Mesendoderm (in vitro differentiated cells): Measurements from ENCODE around the gene RIT2.

Experiments
- DNase-seq: peaks from one replicate; pipeline ENCODE4 v3.0.0; 2013
- H2AK5ac ChIP-seq: 2 replicates; pipeline ENCODE4 v1.6.1; 2013; ENCODE audit warnings: low read length, inconsistent platforms
- H2BK120ac ChIP-seq: 2 replicates; pipeline ENCODE4 v1.6.1; 2013; ENCODE audit warnings: low read depth, mild to moderate bottlenecking, low read length, moderate library complexity, mixed read lengths
- H2BK15ac ChIP-seq: replicated peaks from 2 replicates; pipeline ENCODE4 v1.6.1; 2013; ENCODE audit warnings: low read depth, mild to moderate bottlenecking, moderate library complexity
- H2BK5ac ChIP-seq: 2 replicates; pipeline ENCODE4 v1.6.1; 2013; ENCODE audit warnings: low read length, inconsistent platforms
- H3K18ac ChIP-seq: 2 replicates; pipeline ENCODE4 v1.6.1; 2013; ENCODE audit warnings: mild to moderate bottlenecking, low read length, mixed read lengths
- H3K23ac ChIP-seq: one replicate; pipeline ENCODE4 v1.6.1; 2013; ENCODE audit warnings: low read length
- H3K27ac ChIP-seq: 2 replicates; pipeline ENCODE4 v1.5.1; 2013; ENCODE audit warnings: low read depth, mild to moderate bottlenecking, inconsistent platforms, low read length, moderate library complexity
- H3K27me3 ChIP-seq: 2 replicates; pipeline ENCODE4 v1.6.1; 2013; ENCODE audit warnings: low read length, control low read depth, mild to moderate bottlenecking, inconsistent platforms; ENCODE audit not compliant: insufficient read depth, poor library complexity
- H3K36me3 ChIP-seq: 2 replicates; pipeline ENCODE4 v1.6.1; 2013; ENCODE audit warnings: low read length, inconsistent platforms; ENCODE audit not compliant: control insufficient read depth, insufficient read depth
- H3K4ac ChIP-seq: one replicate; pipeline ENCODE4 v1.6.1; 2013; ENCODE audit warnings: low read depth, mild to moderate bottlenecking, low read length, moderate library complexity
- H3K4me1 ChIP-seq: 2 replicates; pipeline ENCODE4 v1.6.1; 2013; ENCODE audit warnings: low read depth, low read length, inconsistent platforms; ENCODE audit not compliant: control insufficient read depth
- H3K4me2 ChIP-seq: 2 replicates; pipeline ENCODE4 v1.6.1; 2013; ENCODE audit warnings: low read length
- H3K4me3 ChIP-seq: 2 replicates; pipeline ENCODE4 v1.5.1; 2013; ENCODE audit warnings: mild to moderate bottlenecking, low read length
- H3K56ac ChIP-seq: one replicate; pipeline ENCODE4 v1.6.1; 2013; ENCODE audit warnings: low read length
- H3K79me1 ChIP-seq: 2 replicates; pipeline ENCODE4 v1.6.1; 2013; ENCODE audit warnings: low read length, inconsistent platforms
- H3K79me2 ChIP-seq: 2 replicates; pipeline ENCODE4 v1.6.1; 2013; ENCODE audit warnings: mild to moderate bottlenecking, low read length; ENCODE audit not compliant: control insufficient read depth, insufficient read depth
- H3K9ac ChIP-seq: 2 replicates; pipeline ENCODE4 v1.6.1; 2013; ENCODE audit warnings: low read length, inconsistent platforms
- H4K5ac ChIP-seq: one replicate; pipeline ENCODE4 v1.6.1; 2013; ENCODE audit warnings: low read length
- H4K8ac ChIP-seq: one replicate; pipeline ENCODE4 v1.6.1; 2013; ENCODE audit warnings: low read depth, mild to moderate bottlenecking, control low read depth, low read length, moderate library complexity
- WGBS: extraction: QIAGEN DNeasy Blood & Tissue Kit; methylation state at CpG from one replicate; pipeline ENCODE4 v1.1.7; 2013; ENCODE audit warnings: low lambda C conversion rate, missing lambda C conversion rate; ENCODE audit not compliant: insufficient coverage; ENCODE audit errors: extremely low coverage; 5-methylcytosine and 5-hydroxymethylcytosine counted together

RIT2 gene

GRCh38 chr18:42929181-42929580 lies 186.3 kb downstream of the RIT2 start:
- no peak overlapping the region for H3K9ac ChIP-seq
- no peak overlapping the region for H4K8ac ChIP-seq
- H3K4me3 ChIP-seq: no peak overlapping the region
- no peak overlapping the region for H3K4ac ChIP-seq
- H2BK15ac ChIP-seq: no peak overlapping the region
- H3K27me3 ChIP-seq: no peaks in the 10 kb centered on the region
- H2BK120ac ChIP-seq: no peak overlapping the region
- no peak overlapping the region for H2AK5ac ChIP-seq
- WGBS: no CpG with 5 or more reads among the region's 1 CpG
- no peaks in the 10 kb centered on the region for H3K4me1 ChIP-seq
- H3K79me1 ChIP-seq: no peaks in the 10 kb centered on the region
- DNase-seq: no peak
- H3K27ac ChIP-seq: no peak overlapping the region
- no peaks in the 10 kb centered on the region for H3K36me3 ChIP-seq
- H2BK5ac ChIP-seq: no peak overlapping the region
- no peaks in the 10 kb centered on the region for H3K79me2 ChIP-seq
- H3K4me2 ChIP-seq: no peak overlapping the region
- no peak overlapping the region for H3K56ac ChIP-seq
- no peak overlapping the region for H3K18ac ChIP-seq
- no peak overlapping the region for H4K5ac ChIP-seq
- H3K23ac ChIP-seq: no peak overlapping the region

DNA sequence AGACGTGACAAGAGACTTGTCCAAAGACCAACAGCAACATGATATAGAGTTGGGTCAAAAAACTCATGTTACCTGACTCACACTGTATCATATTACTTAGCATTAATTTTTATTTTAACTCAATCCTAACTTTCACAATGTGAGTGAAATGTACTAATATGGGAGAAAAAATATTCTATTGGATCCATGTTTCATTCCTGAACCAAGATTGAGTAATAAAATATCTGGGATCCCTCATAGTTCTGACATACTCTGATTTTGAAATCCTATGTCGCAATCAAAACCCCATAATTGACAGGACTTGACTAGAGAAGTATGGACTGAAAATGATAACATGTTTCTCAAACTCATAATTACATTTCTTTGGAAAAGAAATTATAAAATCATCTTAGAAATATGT lies 190.4 kb downstream of the RIT2 start:
- Histone ChIP-seq H2BK120ac (no peak overlapping the region), H2BK5ac (no peak overlapping the region), H3K56ac (no peak overlapping the region), H4K8ac (no peak overlapping the region), H3K4ac (no peak overlapping the region), H3K9ac (no peak overlapping the region), H2AK5ac (no peak overlapping the region), H3K27me3 (no peaks in the 10 kb centered on the region), H3K18ac (no peak overlapping the region), H3K23ac (no peak overlapping the region), H2BK15ac (no peak overlapping the region), H3K79me2 (no peaks in the 10 kb centered on the region), H4K5ac (no peak overlapping the region), H3K4me1 (peaks cover 3% of the 10 kb centered on the region), H3K4me3 (no peak overlapping the region), H3K27ac (no peak overlapping the region), H3K4me2 (no peak overlapping the region), H3K36me3 (no peaks in the 10 kb centered on the region), H3K79me1 (no peaks in the 10 kb centered on the region)
- no peak for DNase-seq
- WGBS: no CpG with 5 or more reads among the region's 2 CpGs

DNA sequence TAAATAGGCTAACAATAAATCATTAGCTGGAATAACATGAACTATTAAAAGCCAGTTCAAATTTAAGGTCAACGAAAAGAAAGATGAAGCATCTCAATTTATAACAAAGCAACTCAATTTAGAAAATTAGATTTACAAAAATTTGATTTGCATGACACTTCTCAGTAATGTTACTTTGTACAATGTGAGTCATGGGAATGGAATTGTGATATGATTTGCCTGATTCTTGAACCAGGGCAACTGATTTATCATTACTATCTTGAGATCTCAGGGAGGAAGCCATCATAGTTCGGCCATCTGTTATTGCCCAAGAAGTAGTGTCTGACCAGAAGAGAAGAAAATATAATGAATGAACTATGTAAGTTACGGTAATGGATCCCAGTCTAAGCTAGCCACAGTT lies 193.1 kb downstream of the RIT2 start:
- Histone ChIP-seq H3K79me2 (no peaks in the 10 kb centered on the region), H3K4me2 (no peak overlapping the region), H3K4me3 (no peak overlapping the region), H3K27me3 (no peaks in the 10 kb centered on the region), H3K23ac (no peak overlapping the region), H3K4ac (no peak overlapping the region), H2BK5ac (no peak overlapping the region), H2BK120ac (no peak overlapping the region), H2BK15ac (peak overlapping the region; percentile 36), H3K4me1 (peaks cover 4% of the 10 kb centered on the region), H3K27ac (no peak overlapping the region), H3K56ac (no peak overlapping the region), H3K79me1 (no peaks in the 10 kb centered on the region), H4K5ac (no peak overlapping the region), H3K36me3 (no peaks in the 10 kb centered on the region), H4K8ac (no peak overlapping the region), H3K9ac (no peak overlapping the region), H2AK5ac (no peak overlapping the region), H3K18ac (no peak overlapping the region)
- no CpG with 5 or more reads among the region's 3 CpGs for WGBS
- DNase-seq: no peak

DNA sequence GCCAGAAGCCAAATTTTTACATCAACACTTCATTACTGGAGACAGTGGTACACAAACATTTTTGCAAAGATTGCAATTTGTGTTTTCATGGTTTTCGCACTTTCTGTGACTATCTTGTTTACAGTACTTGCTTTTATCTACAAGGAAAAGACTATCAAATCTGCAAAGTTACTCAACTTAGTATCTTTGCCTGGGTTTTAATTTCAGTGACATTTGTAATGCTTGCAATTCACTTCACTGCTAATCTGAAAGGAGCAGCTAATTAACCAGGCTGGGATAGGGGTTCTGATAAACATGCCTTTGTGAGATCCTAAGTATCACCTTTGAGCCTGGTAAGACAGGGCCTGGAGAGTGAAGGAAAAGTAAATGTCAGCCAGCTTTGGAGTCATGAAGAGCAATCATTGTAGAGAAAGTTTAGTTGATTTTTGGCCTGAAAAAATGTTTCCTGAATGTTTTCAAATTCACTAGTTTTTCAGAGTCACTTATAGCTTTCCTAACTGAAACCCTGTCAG lies 194.2 kb downstream of the RIT2 start:
- H2BK120ac ChIP-seq: peak overlapping the region; percentile 78
- H4K5ac ChIP-seq: no peak overlapping the region
- no peak overlapping the region for H3K56ac ChIP-seq
- H3K36me3 ChIP-seq: no peaks in the 10 kb centered on the region
- no peaks in the 10 kb centered on the region for H3K79me2 ChIP-seq
- H3K4ac ChIP-seq: no peak overlapping the region
- peaks cover 4% of the 10 kb centered on the region for H3K4me1 ChIP-seq
- peak overlapping the region; percentile 57 for H2BK15ac ChIP-seq
- H3K9ac ChIP-seq: no peak overlapping the region
- H3K4me3 ChIP-seq: no peak overlapping the region
- no peaks in the 10 kb centered on the region for H3K27me3 ChIP-seq
- DNase-seq: peak; percentile 95
- H3K27ac ChIP-seq: no peak overlapping the region
- no peak overlapping the region for H3K4me2 ChIP-seq
- no CpG with 5 or more reads among the region's 1 CpG for WGBS
- no peak overlapping the region for H2AK5ac ChIP-seq
- no peaks in the 10 kb centered on the region for H3K79me1 ChIP-seq
- H3K18ac ChIP-seq: peak overlapping the region; percentile 92
- no peak overlapping the region for H2BK5ac ChIP-seq
- H3K23ac ChIP-seq: no peak overlapping the region
- H4K8ac ChIP-seq: no peak overlapping the region

DNA sequence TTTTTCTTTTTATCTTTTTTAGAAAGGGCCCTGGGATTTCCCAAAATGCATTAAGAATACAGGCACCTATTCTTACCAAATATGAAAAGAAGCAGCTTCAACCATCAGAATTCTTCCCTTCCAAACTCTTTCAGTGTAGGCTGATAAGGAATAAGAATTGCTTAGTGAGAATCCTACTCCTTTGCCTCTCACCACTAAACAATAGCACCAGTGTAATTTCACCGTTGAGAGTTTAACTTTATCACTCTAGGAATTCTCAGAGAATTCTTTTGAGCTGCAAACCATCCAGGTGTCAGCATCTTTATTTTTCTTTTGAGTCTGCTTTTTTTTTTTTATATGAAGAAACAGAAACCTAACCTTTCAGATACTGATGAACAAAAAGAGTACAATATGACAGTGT lies 194.9 kb downstream of the RIT2 start:
- no peaks in the 10 kb centered on the region for H3K36me3 ChIP-seq
- H3K56ac ChIP-seq: no peak overlapping the region
- H3K4me2 ChIP-seq: no peak overlapping the region
- WGBS: no CpG with 5 or more reads among the region's 1 CpG
- no peak overlapping the region for H2AK5ac ChIP-seq
- peaks cover 4% of the 10 kb centered on the region for H3K4me1 ChIP-seq
- H3K79me2 ChIP-seq: no peaks in the 10 kb centered on the region
- no peak overlapping the region for H3K27ac ChIP-seq
- no peak overlapping the region for H4K5ac ChIP-seq
- H3K4me3 ChIP-seq: no peak overlapping the region
- no peak overlapping the region for H3K18ac ChIP-seq
- no peaks in the 10 kb centered on the region for H3K79me1 ChIP-seq
- no peak overlapping the region for H2BK5ac ChIP-seq
- no peak overlapping the region for H3K23ac ChIP-seq
- no peak overlapping the region for H4K8ac ChIP-seq
- peak; percentile 72 for DNase-seq
- no peak overlapping the region for H3K9ac ChIP-seq
- H3K4ac ChIP-seq: no peak overlapping the region
- H2BK120ac ChIP-seq: no peak overlapping the region
- no peak overlapping the region for H2BK15ac ChIP-seq
- no peaks in the 10 kb centered on the region for H3K27me3 ChIP-seq

DNA sequence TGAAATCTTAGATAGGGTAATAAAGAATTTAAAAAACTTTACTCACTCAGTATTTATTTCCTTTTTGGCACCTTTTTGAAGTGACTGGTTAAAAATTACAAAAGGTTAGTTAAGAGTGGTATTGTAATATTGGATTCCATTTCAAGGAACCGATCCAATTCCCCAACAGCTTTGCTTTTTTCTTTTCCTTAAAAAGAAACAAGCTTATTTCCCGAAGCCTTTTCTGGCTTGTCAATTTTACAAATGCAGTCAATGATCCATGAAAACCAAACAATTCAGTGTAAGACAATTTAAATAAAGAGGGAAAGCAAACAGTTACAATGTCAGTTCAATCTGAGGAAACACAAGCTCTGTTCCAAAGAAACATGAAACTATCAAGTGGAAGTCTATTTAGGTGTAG lies 200.2 kb downstream of the RIT2 start:
- Histone ChIP-seq H2AK5ac (no peak overlapping the region), H3K79me2 (no peaks in the 10 kb centered on the region), H3K36me3 (no peaks in the 10 kb centered on the region), H3K18ac (no peak overlapping the region), H3K27ac (no peak overlapping the region), H3K27me3 (no peaks in the 10 kb centered on the region), H3K56ac (no peak overlapping the region), H2BK5ac (no peak overlapping the region), H4K5ac (no peak overlapping the region), H4K8ac (no peak overlapping the region), H3K4me2 (no peak overlapping the region), H2BK15ac (no peak overlapping the region), H3K79me1 (no peaks in the 10 kb centered on the region), H3K4me1 (peaks cover 4% of the 10 kb centered on the region), H3K4me3 (no peak overlapping the region), H3K9ac (no peak overlapping the region), H2BK120ac (no peak overlapping the region), H3K4ac (no peak overlapping the region), H3K23ac (no peak overlapping the region)
- DNase-seq: no peak
- no CpG with 5 or more reads among the region's 2 CpGs for WGBS
